Glutamatergic neuron (in vitro differentiated cells): Measurements from ENCODE around the gene GAPDH. TPM values are rescaled to one million over a fixed set of nuclear protein-coding genes. Genes with fewer than 3 reads are reported as not detected.

ENCODE experiments used
- DNase-seq: peaks from one replicate; pipeline ENCODE4 v3.0.0; 2022
- H3K27ac Mint-ChIP-seq: one replicate; pipeline ENCODE4 v1.8.0; 2020; ENCODE audit warnings: mild to moderate bottlenecking, mixed read lengths, inconsistent platforms; ENCODE audit not compliant: unreplicated experiment
- H3K27me3 Mint-ChIP-seq: one replicate; pipeline ENCODE4 v1.8.0; 2020; ENCODE audit warnings: mild to moderate bottlenecking, moderate library complexity, mixed read lengths, inconsistent platforms; ENCODE audit not compliant: unreplicated experiment
- H3K36me3 Mint-ChIP-seq: one replicate; pipeline ENCODE4 v1.8.0; 2020; ENCODE audit warnings: mild to moderate bottlenecking, mixed read lengths, inconsistent platforms; ENCODE audit not compliant: unreplicated experiment
- H3K4me1 Mint-ChIP-seq: one replicate; pipeline ENCODE4 v1.8.0; 2020; ENCODE audit warnings: mild to moderate bottlenecking, low read depth, mixed read lengths, inconsistent platforms; ENCODE audit not compliant: unreplicated experiment
- H3K4me3 Mint-ChIP-seq: one replicate; pipeline ENCODE4 v1.8.0; 2020; ENCODE audit warnings: mild to moderate bottlenecking, mixed read lengths, inconsistent platforms; ENCODE audit not compliant: unreplicated experiment
- H3K9me3 Mint-ChIP-seq: one replicate; pipeline ENCODE4 v1.8.0; 2020; ENCODE audit warnings: mild to moderate bottlenecking, moderate library complexity, mixed read lengths, inconsistent platforms; ENCODE audit not compliant: unreplicated experiment
- total RNA-seq: library from RNA; stranded (reverse); fragmentation: NEBNext Ultra II Directional; extraction: Animal tissue kit (Norgen Biotek cat#: 25700); gene quantifications from one replicate; pipeline ENCODE4 v1.2.1, GENCODE V29; 2021; ENCODE audit not compliant: unreplicated experiment
- TF ChIP-seq, protein P1 (sequence below): fragments of 200-600 bp; sonication (generic); IDR thresholded peaks from one replicate; pipeline ENCODE4 v1.5.0; 2021; ENCODE audit not compliant: partially characterized antibody, unreplicated experiment

The GAPDH gene
- total RNA-seq, 1 donor from 2014 or later: 2,124 TPM

DNA sequence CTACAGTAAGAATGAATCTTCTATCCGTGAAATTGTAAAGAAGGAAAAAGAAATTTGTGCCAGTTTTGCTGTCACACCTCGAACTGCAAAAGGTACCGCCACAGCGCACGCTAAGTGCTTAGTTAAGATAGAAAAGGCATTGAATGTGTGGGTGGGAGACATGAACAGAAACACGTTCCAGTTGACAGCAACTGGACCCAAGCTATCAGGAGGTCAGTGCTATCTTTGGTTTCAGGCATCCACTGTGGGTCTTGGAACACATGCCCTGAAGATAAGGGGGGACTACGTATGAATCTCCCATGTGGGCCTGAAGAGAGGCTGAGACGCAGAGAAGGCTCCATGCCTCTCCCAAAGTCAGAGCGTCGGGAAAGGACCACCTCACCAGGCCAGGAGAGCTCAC is 11.7 kb downstream of the GAPDH start:
- TF ChIP-seq, protein P1, sequence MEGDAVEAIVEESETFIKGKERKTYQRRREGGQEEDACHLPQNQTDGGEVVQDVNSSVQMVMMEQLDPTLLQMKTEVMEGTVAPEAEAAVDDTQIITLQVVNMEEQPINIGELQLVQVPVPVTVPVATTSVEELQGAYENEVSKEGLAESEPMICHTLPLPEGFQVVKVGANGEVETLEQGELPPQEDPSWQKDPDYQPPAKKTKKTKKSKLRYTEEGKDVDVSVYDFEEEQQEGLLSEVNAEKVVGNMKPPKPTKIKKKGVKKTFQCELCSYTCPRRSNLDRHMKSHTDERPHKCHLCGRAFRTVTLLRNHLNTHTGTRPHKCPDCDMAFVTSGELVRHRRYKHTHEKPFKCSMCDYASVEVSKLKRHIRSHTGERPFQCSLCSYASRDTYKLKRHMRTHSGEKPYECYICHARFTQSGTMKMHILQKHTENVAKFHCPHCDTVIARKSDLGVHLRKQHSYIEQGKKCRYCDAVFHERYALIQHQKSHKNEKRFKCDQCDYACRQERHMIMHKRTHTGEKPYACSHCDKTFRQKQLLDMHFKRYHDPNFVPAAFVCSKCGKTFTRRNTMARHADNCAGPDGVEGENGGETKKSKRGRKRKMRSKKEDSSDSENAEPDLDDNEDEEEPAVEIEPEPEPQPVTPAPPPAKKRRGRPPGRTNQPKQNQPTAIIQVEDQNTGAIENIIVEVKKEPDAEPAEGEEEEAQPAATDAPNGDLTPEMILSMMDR: no peak
- Mint-ChIP-seq H3K27ac (no peak overlapping the region), H3K4me3 (no peak overlapping the region), H3K27me3 (peaks cover 9% of the 10 kb centered on the region), H3K4me1 (peaks cover 11% of the 10 kb centered on the region), H3K36me3 (peaks cover 7% of the 10 kb centered on the region), H3K9me3 (peaks cover 13% of the 10 kb centered on the region)
- DNase-seq: no peak

DNA sequence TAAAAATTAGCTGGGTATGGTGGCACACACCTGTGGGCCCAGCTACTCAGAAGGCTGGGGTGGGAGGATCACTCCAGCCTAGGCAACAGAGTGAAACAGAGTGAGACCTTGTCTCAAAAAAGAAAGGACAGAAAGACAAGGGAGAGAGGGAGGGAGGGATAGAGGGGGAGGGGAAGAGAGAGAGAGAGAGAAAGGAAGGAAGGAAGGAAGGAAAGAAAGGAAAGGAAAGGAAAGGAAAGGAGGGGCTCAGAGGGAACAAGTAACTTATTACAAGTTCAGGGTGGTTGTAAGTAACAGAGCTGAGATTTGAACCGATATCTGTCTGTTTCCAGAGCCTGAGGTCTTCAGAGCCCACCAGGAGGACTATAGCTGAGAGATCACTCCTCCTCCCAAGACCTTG is 13.2 kb downstream of the GAPDH start:
- TF ChIP-seq, protein P1: no peak
- Mint-ChIP-seq H3K4me3 (no peak overlapping the region), H3K9me3 (peaks cover 14% of the 10 kb centered on the region), H3K27me3 (peaks cover 13% of the 10 kb centered on the region), H3K27ac (no peak overlapping the region), H3K4me1 (peaks cover 17% of the 10 kb centered on the region), H3K36me3 (peaks cover 7% of the 10 kb centered on the region)
- no peak for DNase-seq

DNA sequence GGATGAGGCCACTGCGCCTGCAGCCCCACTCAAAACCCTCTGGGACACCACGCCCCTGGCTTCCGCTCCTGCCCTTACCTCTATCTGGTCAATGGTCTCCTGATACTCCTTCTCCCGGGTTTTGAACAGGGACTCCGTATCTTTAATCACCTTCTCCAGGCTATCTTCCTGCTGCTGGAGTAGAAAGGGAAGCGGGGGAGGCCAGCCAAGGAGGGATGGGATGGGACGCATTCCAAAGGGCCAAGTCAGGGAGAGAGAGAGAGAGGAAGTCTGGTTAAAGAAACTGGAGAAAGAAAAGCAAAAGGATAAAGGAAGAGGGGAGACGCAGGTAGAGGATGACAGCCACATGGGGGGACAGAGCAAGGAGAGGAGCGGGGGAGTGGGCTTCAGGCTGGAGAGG is 13.7 kb downstream of the GAPDH start:
- Mint-ChIP-seq H3K9me3 (peaks cover 18% of the 10 kb centered on the region), H3K4me1 (peaks cover 21% of the 10 kb centered on the region), H3K4me3 (no peak overlapping the region), H3K27me3 (peaks cover 17% of the 10 kb centered on the region), H3K27ac (no peak overlapping the region), H3K36me3 (peaks cover 7% of the 10 kb centered on the region)
- TF ChIP-seq, protein P1: no peak
- DNase-seq: no peak

DNA sequence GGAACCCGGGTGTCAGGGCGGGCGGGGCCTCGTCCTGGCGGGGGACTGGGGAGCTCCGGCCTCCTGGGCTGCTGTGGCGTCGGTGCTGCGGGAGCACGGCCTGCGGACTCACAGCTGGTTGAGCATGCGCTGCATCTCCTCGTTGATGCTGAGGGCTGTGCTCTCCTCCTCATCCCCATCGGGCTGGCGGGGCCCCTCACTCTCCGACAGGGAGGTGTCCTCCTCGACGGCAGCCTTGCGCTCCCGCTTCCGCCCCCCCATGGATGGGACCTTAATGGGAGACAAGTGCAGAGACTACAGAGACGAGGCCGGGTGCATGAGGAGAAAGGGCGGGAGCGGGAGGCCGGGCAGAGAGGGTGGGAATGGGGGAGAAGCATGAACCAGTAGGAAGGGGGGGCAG is 14.2 kb downstream of the GAPDH start:
- peaks cover 7% of the 10 kb centered on the region for H3K36me3 Mint-ChIP-seq

DNA sequence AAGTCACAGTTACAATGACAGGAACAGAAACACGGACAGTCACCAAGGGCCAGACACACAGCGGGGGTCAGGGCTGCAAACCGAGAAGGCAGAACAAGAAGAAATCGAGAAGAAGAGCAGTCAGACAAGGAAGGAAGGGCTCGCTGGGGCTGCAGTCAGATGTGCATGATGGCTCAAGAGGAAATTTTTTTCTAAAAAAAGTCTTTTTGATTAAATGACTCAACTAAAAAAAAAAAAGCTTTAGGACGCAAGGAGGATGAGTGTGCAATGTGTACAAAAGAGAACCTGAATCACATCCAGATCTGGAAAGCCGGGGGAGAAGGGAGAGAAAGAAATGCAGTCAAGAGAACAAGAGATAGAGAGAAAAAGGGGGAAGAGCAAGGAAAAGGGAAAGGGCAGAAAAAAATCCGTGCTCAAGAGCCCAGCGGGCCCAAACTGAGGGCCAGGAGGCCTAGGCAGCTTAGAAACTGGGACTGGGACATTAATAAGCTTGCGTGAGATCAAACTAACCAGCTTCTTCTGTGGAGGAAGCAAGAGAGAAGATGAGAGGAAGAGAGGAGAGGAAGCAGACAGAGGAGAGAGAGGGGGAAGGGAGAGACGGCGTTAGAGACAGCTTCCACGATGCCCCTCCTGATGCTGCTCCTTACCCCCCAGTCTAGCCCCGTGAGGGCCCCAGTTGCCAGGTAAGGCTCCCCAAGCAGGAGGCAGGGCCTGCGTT is 14.8 kb downstream of the GAPDH start:
- Mint-ChIP-seq H3K9me3 (peaks cover 18% of the 10 kb centered on the region), H3K36me3 (peaks cover 7% of the 10 kb centered on the region), H3K4me3 (peak overlapping the region; percentile 40), H3K27me3 (peaks cover 20% of the 10 kb centered on the region), H3K27ac (no peak overlapping the region), H3K4me1 (peaks cover 29% of the 10 kb centered on the region)
- TF ChIP-seq, protein P1: no peak
- no peak for DNase-seq

More for the DNA sequence above, 14.2 kb downstream of the GAPDH start:
- Mint-ChIP-seq H3K9me3 (peaks cover 18% of the 10 kb centered on the region), H3K27me3 (peaks cover 20% of the 10 kb centered on the region), H3K4me1 (peaks cover 27% of the 10 kb centered on the region), H3K27ac (no peak overlapping the region), H3K4me3 (peak overlapping the region; percentile 40)
- DNase-seq: no peak
- TF ChIP-seq, protein P1: no peak
